ENCODE measurements around the gene RNU4-1. TPM values are rescaled to one million over a fixed set of nuclear protein-coding genes. Genes with fewer than 3 reads are reported as not detected.

RNU4-1 gene
- total and polyA plus RNA-seq, 10 of the 15 experiments (the other 5 are each of a cell fraction or from before 2014, with no cell fraction given): under 0.01 to 15,332 (median 7.1) TPM; not detected in 3

- TF ChIP-seq, protein P1, sequence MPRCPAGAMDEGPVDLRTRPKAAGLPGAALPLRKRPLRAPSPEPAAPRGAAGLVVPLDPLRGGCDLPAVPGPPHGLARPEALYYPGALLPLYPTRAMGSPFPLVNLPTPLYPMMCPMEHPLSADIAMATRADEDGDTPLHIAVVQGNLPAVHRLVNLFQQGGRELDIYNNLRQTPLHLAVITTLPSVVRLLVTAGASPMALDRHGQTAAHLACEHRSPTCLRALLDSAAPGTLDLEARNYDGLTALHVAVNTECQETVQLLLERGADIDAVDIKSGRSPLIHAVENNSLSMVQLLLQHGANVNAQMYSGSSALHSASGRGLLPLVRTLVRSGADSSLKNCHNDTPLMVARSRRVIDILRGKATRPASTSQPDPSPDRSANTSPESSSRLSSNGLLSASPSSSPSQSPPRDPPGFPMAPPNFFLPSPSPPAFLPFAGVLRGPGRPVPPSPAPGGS (IDR thresholded peaks at IDR 0.05; ENCODE audit: borderline replicate concordance, insufficient read depth, low read depth, low read length, poor library complexity, severe bottlenecking): no peak
- TF ChIP-seq NR2C2 (IDR thresholded peaks at IDR 0.05; ENCODE audit: borderline replicate concordance, control insufficient read depth, insufficient read length, low read depth): no peak
Observed at GRCh38 chr12:120342175-120343038, 49.4 kb upstream of the RNU4-1 start (continued).

- intact Hi-C loops (cut with micrococcal nuclease; ENCODE audit: unreplicated experiment) (no loop called here), in situ Hi-C loops (cut with MboI) (no loop called here)
- H3K36me3 ChIP-seq (ENCODE audit: control insufficient read depth in 2 of 2, insufficient read depth in 2 of 2, low read length in 1 of 2): no peaks in the 10 kb centered on the region
- H3K79me2 ChIP-seq (ENCODE audit: control insufficient read depth, insufficient read depth, low read length): no peaks in the 10 kb centered on the region
- no peak overlapping the region for H3K4me3 ChIP-seq
- H3K9me3 ChIP-seq (replicated peaks; ENCODE audit: control insufficient read depth, insufficient read depth, low read length): peaks cover 10% of the 10 kb centered on the region; the same call in 2 of the 3 replicates
- ChIA-PET SMC1A (ENCODE audit: uncharacterized antibody, unreplicated experiment) (interaction anchor here (0.6 kb wide), 1 partner anchor 540 kb away, joined by 3 read pairs; no protein-coding TSS in a partner anchor), RAD21 (ENCODE audit: unreplicated experiment) (interaction anchor here (0.6 kb wide), 1 partner anchor 85 kb away, joined by 4 read pairs; no protein-coding TSS in a partner anchor), CTCF (interaction anchor here (1.5 kb wide), 1 partner anchor 74 kb away, joined by 3 read pairs; the partner anchor contains the start of gene PXN), POLR2A (no interaction called here)
- no peak overlapping the region for H3K4me2 ChIP-seq (ENCODE audit: control insufficient read depth, insufficient read depth)
- no peak overlapping the region for H2AFZ ChIP-seq (ENCODE audit: control insufficient read depth, low read depth, low read length)
- no TSS peak for BruUV-seq (replicated peaks)
- H3K9ac ChIP-seq (ENCODE audit: control insufficient read depth, insufficient read depth, low read length): no peak overlapping the region
- no peak for DNase-seq (ENCODE audit: low read depth, low spot score)
- no peak for ATAC-seq
- no peak overlapping the region for H3K27ac ChIP-seq (ENCODE audit: control insufficient read depth, insufficient read depth)
- no peak for FAIRE-seq
- no peak for TF ChIP-seq CREB1 (IDR thresholded peaks at IDR 0.05; ENCODE audit: low read depth)
- no peak for TF ChIP-seq DPF2 (IDR thresholded peaks at IDR 0.05)
- no peak for TF ChIP-seq ZNF274 (IDR thresholded peaks at IDR 0.05; ENCODE audit: insufficient read depth, insufficient read length)
- no peak for TF ChIP-seq NFXL1 (IDR thresholded peaks at IDR 0.05; ENCODE audit: borderline replicate concordance)
- TF ChIP-seq SP1 (IDR thresholded peaks at IDR 0.05; ENCODE audit: low read depth, low read length): no peak
- TF ChIP-seq MTA2 (IDR thresholded peaks at IDR 0.05; ENCODE audit: low read depth): no peak
- TF ChIP-seq HDAC6 (IDR thresholded peaks at IDR 0.05; ENCODE audit: unreplicated experiment): no peak
- no peak for TF ChIP-seq MYC (IDR thresholded peaks at IDR 0.05; ENCODE audit: insufficient read depth, insufficient read length, insufficient replicate concordance, low read length, severe bottlenecking)
- TF ChIP-seq CBX3 (IDR thresholded peaks at IDR 0.05; ENCODE audit: borderline replicate concordance, low read depth): no peak
- TF ChIP-seq YBX1 (IDR thresholded peaks at IDR 0.05): no peak
- no peak for TF ChIP-seq REST (IDR thresholded peaks at IDR 0.05; ENCODE audit: low read depth, low read length)
- TF ChIP-seq RUNX3 (IDR thresholded peaks at IDR 0.05; ENCODE audit: low read length): no peak
- no peak for TF ChIP-seq EP300 (IDR thresholded peaks at IDR 0.05; ENCODE audit: borderline replicate concordance in 1 of 2, control insufficient read depth in 1 of 2, low read depth in 2 of 2, low read length in 2 of 2)
- TF ChIP-seq WRNIP1 (IDR thresholded peaks at IDR 0.05; ENCODE audit: borderline replicate concordance, low read depth, low read length): no peak
- no peaks in the 10 kb centered on the region for H3K27me3 ChIP-seq (replicated peaks in 1 of 2; ENCODE audit: control insufficient read depth in 2 of 2, insufficient read depth in 2 of 2, low read length in 1 of 2)
- no peaks in the 10 kb centered on the region for H3K4me1 ChIP-seq (ENCODE audit: control insufficient read depth, insufficient read depth, low read length)
- no peaks in the 10 kb centered on the region for H4K20me1 ChIP-seq (ENCODE audit: control insufficient read depth, insufficient read depth)
- 70% methylated on average over 4 of the region's 4 CpGs for WGBS (ENCODE audit: insufficient coverage, insufficient replicate concordance, low lambda C conversion rate, missing lambda C conversion rate)
Observed at GRCh38 chr12:120339256-120339655, 46.2 kb upstream of the RNU4-1 start.

Measured in GM12878 (cell line).